Stimulated activated CD8-positive, alpha-beta memory T cell treated with anti-CD3 and anti-CD28 coated beads, Interleukin-12 subunit alpha, Interleukin-12 subunit beta, amount 100 ng/mL, for 24 hours (primary cell): ENCODE data around the gene AMDHD1.

Experiments
- DNase-seq: peaks from one replicate; pipeline ENCODE4 v3.0.0-alpha.2; 2020; ENCODE audit errors: extremely low read depth

The AMDHD1 gene

GRCh38 chr12:95943330-95943842, at the start of gene AMDHD1:
TSS of gene AMDHD1 (plus strand) at chr12:95943331. CDS start at chr12:95943399, 68 bp downstream.
- peak; percentile 17 for DNase-seq

GRCh38 chr12:95896846-95897245, 46.3 kb upstream of the AMDHD1 start:
- DNase-seq: no peak

GRCh38 chr12:95898081-95898480, 45.0 kb upstream of the AMDHD1 start:
- DNase-seq: no peak

GRCh38 chr12:95908573-95908972, 34.6 kb upstream of the AMDHD1 start:
- DNase-seq: no peak

GRCh38 chr12:95909871-95910270, 33.3 kb upstream of the AMDHD1 start:
- DNase-seq: no peak

GRCh38 chr12:95918194-95918993, 24.7 kb upstream of the AMDHD1 start:
- DNase-seq: no peak

- DNase-seq: no peak
Observed at GRCh38 chr12:95919110-95919509, 24.0 kb upstream of the AMDHD1 start.

- no peak for DNase-seq
Observed at GRCh38 chr12:95922231-95922630, 20.9 kb upstream of the AMDHD1 start.

GRCh38 chr12:95940514-95940913, 2.6 kb upstream of the AMDHD1 start:
- no peak for DNase-seq

- no peak for DNase-seq
Observed at GRCh38 chr12:95942101-95942523, 1.0 kb upstream of the AMDHD1 start.

- peak; percentile 61 for DNase-seq
Observed at GRCh38 chr12:95942524-95943329, 404 bp upstream of the AMDHD1 start, which contains the start of gene CCDC38. TSS of gene CCDC38 (minus strand) at chr12:95942614. CDS start at chr12:95936509, 6,105 bp downstream.

GRCh38 chr12:95944108-95944704, 1.1 kb downstream of the AMDHD1 start:
- no peak for DNase-seq

GRCh38 chr12:95949477-95950206, 6.5 kb downstream of the AMDHD1 start:
- DNase-seq: no peak

GRCh38 chr12:95951515-95951914, 8.4 kb downstream of the AMDHD1 start:
- no peak for DNase-seq

GRCh38 chr12:95953000-95953399, 9.9 kb downstream of the AMDHD1 start:
- no peak for DNase-seq

GRCh38 chr12:95955549-95956159, 12.5 kb downstream of the AMDHD1 start:
- no peak for DNase-seq

GRCh38 chr12:95956557-95957145, 13.5 kb downstream of the AMDHD1 start:
- no peak for DNase-seq

GRCh38 chr12:95959107-95959506, 16.0 kb downstream of the AMDHD1 start:
- no peak for DNase-seq

- DNase-seq: no peak
Observed at GRCh38 chr12:95960241-95960640, 17.1 kb downstream of the AMDHD1 start.

- DNase-seq: no peak
Observed at GRCh38 chr12:95962222-95962621, 19.1 kb downstream of the AMDHD1 start.

GRCh38 chr12:95963096-95963495, 20.0 kb downstream of the AMDHD1 start:
- no peak for DNase-seq
